ENCODE measurements around the gene UNKL. TPM values are rescaled to one million over a fixed set of nuclear protein-coding genes. Genes with fewer than 3 reads are reported as not detected.

UNKL gene
- total and polyA plus RNA-seq, 2 of the 8 experiments (the other 6 are each of a cell fraction or from before 2014, with no cell fraction given) = 25.1 to 31.8 TPM

GRCh38 chr16:1443980-1444729 is 29.7 kb upstream of the UNKL start, which contains the start of gene CCDC154:
Gene CCDC154 (minus strand): TSS chr16:1444556. CDS start chr16:1444322, 234 bp downstream.
- Histone ChIP-seq H2AK5ac (ENCODE audit: low read depth, low read length) (no peak within 1 kb of the TSS), H3K14ac (ENCODE audit: insufficient read length) (no peak within 1 kb of the TSS), H2AFZ (ENCODE audit: low read length) (no peak within 1 kb of the TSS), H2BK120ac (replicated peaks; ENCODE audit: low read depth, low read length) (no peak within 1 kb of the TSS), H3K36me3 (ENCODE audit: control insufficient read depth in 2 of 4, insufficient read depth in 4 of 4, low read length in 3 of 4) (peaks cover 0 to 21% (median 2%) of the 10 kb centered on the region in 4 experiments; a peak in 3 of 8 replicates), H3K79me1 (ENCODE audit: low read depth, low read length) (no peaks in the 10 kb centered on the region), H4K5ac (ENCODE audit: insufficient read length, low read depth, low read length) (no peak within 1 kb of the TSS), H3K56ac (replicated peaks; ENCODE audit: insufficient read length, low read depth, low read length) (no peak within 1 kb of the TSS), H3K27ac (ENCODE audit: low read depth, low read length) (no peak within 1 kb of the TSS; the same call in 1 of the 2 replicates), H3K4me1 (replicated peaks in 1 of 4; ENCODE audit: control insufficient read depth in 3 of 4, insufficient read depth in 4 of 4, low read length in 3 of 4) (no peaks in the 10 kb centered on the region; a peak in 1 of 7 replicates), H4K91ac (replicated peaks; ENCODE audit: insufficient read length, low read length) (no peak within 1 kb of the TSS), H3K4me2 (ENCODE audit: insufficient read depth in 1 of 2, low read depth in 2 of 2, low read length in 2 of 2) (no peak within 1 kb of the TSS), H3K4ac (replicated peaks; ENCODE audit: insufficient read length, low read depth, low read length) (no peak within 1 kb of the TSS), H3K9me3 (ENCODE audit: insufficient read depth in 2 of 2, low read depth in 1 of 2, low read length in 1 of 2) (no peaks in the 10 kb centered on the region), H3K27me3 (replicated peaks in 1 of 4; ENCODE audit: control insufficient read depth in 3 of 4, extremely low read depth in 1 of 4, insufficient read depth in 3 of 4, low read length in 3 of 4) (no peaks in the 10 kb centered on the region), H2BK5ac (ENCODE audit: low read depth, low read length) (no peak within 1 kb of the TSS), H3K23ac (ENCODE audit: insufficient read length) (no peak within 1 kb of the TSS), H4K20me1 (replicated peaks in 1 of 2; ENCODE audit: control insufficient read depth in 1 of 2, insufficient read depth in 2 of 2, low read length in 2 of 2) (peaks cover 0 to 5% of the 10 kb centered on the region in 2 experiments), H3K9ac (replicated peaks in 1 of 4; ENCODE audit: extremely low read depth in 1 of 4, low read depth in 3 of 4, low read length in 3 of 4) (no peak within 1 kb of the TSS), H3K4me3 (ENCODE audit: extremely low read depth in 1 of 4, insufficient read depth in 2 of 4, low read depth in 3 of 4, low read length in 4 of 4) (no peak within 1 kb of the TSS), H2BK12ac (ENCODE audit: low read depth, low read length) (no peak within 1 kb of the TSS), H3K18ac (ENCODE audit: extremely low read depth, low read length) (no peak within 1 kb of the TSS; the same call in 1 of the 2 replicates), H3K79me2 (ENCODE audit: control insufficient read depth in 1 of 2, insufficient read depth in 2 of 2, low read length in 2 of 2) (no peaks in the 10 kb centered on the region), H2BK15ac (ENCODE audit: low read length) (no peak within 1 kb of the TSS), H2BK20ac (ENCODE audit: low read length) (no peak within 1 kb of the TSS), H4K8ac (ENCODE audit: extremely low read depth, insufficient read depth, low read length) (peak within 1 kb of the TSS; percentile 92), H3K23me2 (ENCODE audit: low read depth, low read length) (no peaks in the 10 kb centered on the region)
- ChIA-PET CTCF (ENCODE audit: partially characterized antibody) (interaction anchor here (1.0 to 3.9 kb wide), 7 partner anchors 10 to 95 kb away, joined by 3 to 20 read pairs (median 5); no protein-coding TSS in a partner anchor), POLR2A (ENCODE audit: partially characterized antibody) (interaction anchor here (0.9 to 2.0 kb wide), 10 partner anchors 9 to 71 kb away, joined by 3 to 7 read pairs (median 4); partner anchors contain the start of genes PERCC1 and TELO2)
- WGBS, 2 experiments (ENCODE audit: extremely low coverage in 1 of 2, insufficient coverage in 1 of 2, insufficient read length in 1 of 2, insufficient replicate concordance in 2 of 2, low coverage in 1 of 2, low lambda C conversion rate in 2 of 2, missing lambda C conversion rate in 1 of 2) = 90% methylated on average over 19 of the region's 27 CpGs; no CpG with 5 or more reads in 1 of the 2 experiments
- DNase-seq (ENCODE audit: low read depth in 1 of 2, low spot score in 2 of 2) (no peak), FAIRE-seq (no peak)
- 0 out of 2 replicates have a peak, but pooled peaks have one; percentile 9 for TF ChIP-seq USF2 (IDR thresholded peaks at IDR 0.05; ENCODE audit: low read length)
- no peak for TF ChIP-seq SUZ12 (IDR thresholded peaks at IDR 0.05; ENCODE audit: low read length)
- no peak for TF ChIP-seq SP1 (IDR thresholded peaks at IDR 0.05; ENCODE audit: low read depth, low read length)
- TF ChIP-seq CHD2 (IDR thresholded peaks at IDR 0.05; ENCODE audit: low read length) = no peak
- TF ChIP-seq KDM5A (IDR thresholded peaks at IDR 0.05; ENCODE audit: low read length) = no peak
- 0 out of 2 replicates have a peak, but pooled peaks have one; percentile 20 for TF ChIP-seq POLR2AphosphoS5 (IDR thresholded peaks at IDR 0.05; ENCODE audit: low read depth, low read length)
